Measurements from ENCODE around the gene CNOT4.

Gene CNOT4

DNA sequence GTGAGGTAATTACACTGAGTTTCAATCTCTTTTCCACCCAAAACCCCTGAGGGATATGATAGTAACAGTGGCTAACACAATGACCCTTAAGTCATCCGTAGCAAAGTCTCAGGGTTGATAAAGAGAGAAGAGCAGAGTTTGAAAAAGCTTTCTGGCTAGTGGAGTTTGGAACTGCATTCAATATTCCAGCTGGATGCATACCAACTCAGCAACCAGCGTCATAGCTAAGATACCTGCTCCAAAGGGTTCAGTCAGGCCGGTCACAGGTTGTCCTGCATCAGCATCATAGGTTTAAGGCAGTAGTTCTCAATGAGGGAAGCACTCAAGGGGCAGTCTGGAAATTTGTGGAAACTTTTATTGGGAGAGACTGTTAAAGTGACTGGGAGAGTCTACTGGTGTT, 93.5 kb downstream of the CNOT4 start:
- TF ChIP-seq, protein P1, sequence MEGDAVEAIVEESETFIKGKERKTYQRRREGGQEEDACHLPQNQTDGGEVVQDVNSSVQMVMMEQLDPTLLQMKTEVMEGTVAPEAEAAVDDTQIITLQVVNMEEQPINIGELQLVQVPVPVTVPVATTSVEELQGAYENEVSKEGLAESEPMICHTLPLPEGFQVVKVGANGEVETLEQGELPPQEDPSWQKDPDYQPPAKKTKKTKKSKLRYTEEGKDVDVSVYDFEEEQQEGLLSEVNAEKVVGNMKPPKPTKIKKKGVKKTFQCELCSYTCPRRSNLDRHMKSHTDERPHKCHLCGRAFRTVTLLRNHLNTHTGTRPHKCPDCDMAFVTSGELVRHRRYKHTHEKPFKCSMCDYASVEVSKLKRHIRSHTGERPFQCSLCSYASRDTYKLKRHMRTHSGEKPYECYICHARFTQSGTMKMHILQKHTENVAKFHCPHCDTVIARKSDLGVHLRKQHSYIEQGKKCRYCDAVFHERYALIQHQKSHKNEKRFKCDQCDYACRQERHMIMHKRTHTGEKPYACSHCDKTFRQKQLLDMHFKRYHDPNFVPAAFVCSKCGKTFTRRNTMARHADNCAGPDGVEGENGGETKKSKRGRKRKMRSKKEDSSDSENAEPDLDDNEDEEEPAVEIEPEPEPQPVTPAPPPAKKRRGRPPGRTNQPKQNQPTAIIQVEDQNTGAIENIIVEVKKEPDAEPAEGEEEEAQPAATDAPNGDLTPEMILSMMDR (IDR thresholded peaks at IDR 0.05; ENCODE audit: low read depth, low read length): no peak
- no peak overlapping the region for H3K4me3 ChIP-seq (ENCODE audit: low read depth, low read length)

DNA sequence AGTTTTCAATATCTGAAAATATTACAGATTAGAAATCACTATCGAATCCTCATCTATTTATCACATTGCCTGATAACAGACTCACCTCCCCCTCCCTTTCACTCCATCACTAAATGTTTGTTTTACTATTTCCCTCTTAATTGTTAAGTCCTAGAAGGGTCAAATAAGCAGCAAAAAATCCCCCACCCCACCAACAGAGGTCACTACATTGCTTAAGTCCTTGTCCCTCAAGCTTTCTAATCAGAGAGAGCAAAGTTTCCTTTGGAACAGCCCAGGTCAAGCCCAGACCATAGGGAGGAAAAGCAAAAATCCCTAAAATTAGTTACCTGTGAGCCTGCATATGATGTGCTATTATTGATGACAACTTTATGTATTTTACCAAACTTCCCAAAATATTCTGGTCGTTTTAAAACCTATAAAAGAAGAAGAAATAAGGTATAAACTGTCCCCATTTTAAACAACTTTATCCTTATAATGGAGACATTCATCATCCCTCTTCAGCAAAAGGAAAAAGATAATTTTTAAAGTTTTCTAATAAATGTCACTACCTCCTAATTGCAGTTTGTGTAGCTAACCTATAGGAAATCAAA, 95.0 kb downstream of the CNOT4 start:
- H3K4me3 ChIP-seq (ENCODE audit: low read depth, low read length): no peak overlapping the region
- TF ChIP-seq, protein P1 (IDR thresholded peaks at IDR 0.05; ENCODE audit: low read depth, low read length): peak; percentile 58

DNA sequence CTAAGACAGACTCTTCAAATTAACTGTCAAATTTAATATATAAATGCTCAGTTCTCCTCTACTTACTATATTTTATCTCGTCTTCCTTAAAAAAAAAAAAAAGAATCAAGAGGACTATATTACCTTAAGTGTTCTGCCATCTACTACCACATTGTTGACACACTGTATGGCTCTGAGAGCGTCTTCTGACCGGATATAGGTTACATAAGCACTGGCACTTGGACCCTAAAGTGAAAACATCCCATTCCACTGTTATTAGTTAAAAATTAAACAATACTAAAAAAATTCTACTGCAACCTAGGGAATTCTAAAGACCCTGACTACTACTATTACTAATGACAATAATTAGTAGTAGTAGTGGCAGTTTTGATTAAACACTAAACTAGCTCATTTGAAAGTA, 95.7 kb downstream of the CNOT4 start:
- no peak overlapping the region for H3K4me3 ChIP-seq (ENCODE audit: low read depth, low read length)
- TF ChIP-seq, protein P1 (IDR thresholded peaks at IDR 0.05; ENCODE audit: low read depth, low read length): no peak

DNA sequence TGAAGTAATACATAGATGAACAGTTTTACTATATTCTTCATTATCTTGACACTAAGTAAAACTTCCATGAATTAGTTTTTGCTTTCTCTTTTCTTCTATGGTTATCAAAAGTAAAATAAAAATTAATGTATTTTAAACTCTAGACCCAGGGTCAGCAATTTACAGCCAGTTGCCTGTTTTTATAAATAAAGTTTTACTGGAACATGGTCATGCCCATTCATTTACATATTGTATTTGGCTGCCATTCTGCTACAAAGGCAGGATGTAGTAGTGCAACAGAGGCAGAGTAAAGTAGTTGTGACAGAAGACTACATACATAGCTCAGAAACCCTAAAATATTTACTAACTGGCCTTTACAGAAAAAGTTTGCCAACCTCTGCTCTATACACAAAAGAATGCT, 98.8 kb downstream of the CNOT4 start:
- no peak overlapping the region for H3K4me3 ChIP-seq (ENCODE audit: low read depth, low read length)
- TF ChIP-seq, protein P1 (IDR thresholded peaks at IDR 0.05; ENCODE audit: low read depth, low read length): no peak

DNA sequence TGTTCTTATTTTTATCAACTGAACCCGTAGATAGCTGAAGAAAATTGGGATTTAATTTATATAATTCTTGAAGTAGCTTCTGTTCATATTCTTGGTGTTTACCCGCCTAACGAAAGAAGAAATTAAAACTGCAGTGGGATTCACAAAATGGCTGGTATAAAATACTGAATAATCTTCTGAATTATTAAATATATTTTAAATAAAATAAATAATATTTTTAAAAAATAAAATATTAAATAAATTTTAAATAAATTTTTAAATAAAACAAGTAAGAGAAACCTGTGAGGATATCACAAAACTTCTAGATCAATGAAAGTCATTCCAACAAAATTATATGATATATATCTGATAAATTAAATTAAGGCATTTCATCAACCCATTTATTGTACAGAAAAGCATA, 99.4 kb downstream of the CNOT4 start:
- TF ChIP-seq, protein P1 (IDR thresholded peaks at IDR 0.05; ENCODE audit: low read depth, low read length): no peak
- H3K4me3 ChIP-seq (ENCODE audit: low read depth, low read length): no peak overlapping the region

DNA sequence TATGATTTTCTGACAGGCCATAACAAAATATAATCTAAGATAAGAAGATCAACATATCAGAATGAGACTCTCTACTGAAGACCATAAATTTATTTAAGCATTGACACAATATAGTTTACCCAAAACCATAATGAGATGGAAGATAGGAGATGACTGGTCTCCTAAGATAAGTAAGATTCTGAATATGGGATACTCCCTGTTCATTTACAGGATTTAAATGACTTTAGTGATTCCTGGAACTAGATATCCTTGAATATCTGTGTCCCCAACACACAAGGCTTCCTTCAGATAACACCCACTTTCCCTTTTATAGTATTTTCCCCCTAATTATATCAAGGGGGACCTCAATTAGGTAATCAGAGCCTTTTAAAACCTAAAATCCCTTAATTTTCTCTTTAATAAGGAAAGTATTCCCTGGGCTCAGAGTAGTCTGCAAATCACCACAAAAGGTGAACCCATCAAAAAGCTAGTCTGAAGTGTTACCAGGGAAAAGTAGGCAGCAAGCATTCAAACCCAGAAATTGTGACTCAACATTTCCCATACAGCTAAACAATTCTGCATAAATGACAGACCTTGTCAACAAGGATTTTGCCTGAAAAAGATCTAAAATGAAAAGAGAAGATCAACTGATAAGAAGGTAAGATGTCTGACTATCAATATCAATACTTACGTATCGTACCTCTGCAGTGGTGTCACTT, 99.9 kb downstream of the CNOT4 start:
- H3K4me3 ChIP-seq (ENCODE audit: low read depth, low read length): no peak overlapping the region
- TF ChIP-seq, protein P1 (IDR thresholded peaks at IDR 0.05; ENCODE audit: low read depth, low read length): no peak

DNA sequence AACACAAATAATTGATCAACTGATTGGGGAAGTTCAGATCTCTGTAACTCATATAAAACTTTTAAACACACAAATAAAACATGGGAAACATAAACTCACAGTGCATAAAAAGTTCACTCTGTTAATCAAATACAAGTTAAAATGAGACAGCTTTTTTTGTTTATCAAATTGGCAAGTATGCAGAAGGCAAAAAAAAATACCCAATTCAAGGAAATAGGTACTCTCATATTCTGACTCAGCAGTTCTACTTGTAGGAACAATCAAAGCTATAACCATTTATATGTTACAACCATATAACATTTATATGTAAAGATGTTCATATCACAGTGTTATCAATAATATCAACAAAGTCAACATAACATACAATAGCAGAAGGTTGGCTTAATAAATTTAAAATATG, 102.0 kb downstream of the CNOT4 start:
- H3K4me3 ChIP-seq (ENCODE audit: low read depth, low read length): no peak overlapping the region
- TF ChIP-seq, protein P1 (IDR thresholded peaks at IDR 0.05; ENCODE audit: low read depth, low read length): no peak
